ENCODE results near the gene ATOSB.

ATOSB gene

GRCh38 chr9:35107297-35108290 is 8.1 kb downstream of the ATOSB start:
- Mint-ChIP-seq H3K27ac (no peak overlapping the region), H3K27me3 (no peaks in the 10 kb centered on the region), H3K36me3 (ENCODE audit: low read depth) (peaks cover 86% of the 10 kb centered on the region), H3K4me1 (ENCODE audit: low read depth) (peaks cover 81% of the 10 kb centered on the region), H3K4me3 (no peak overlapping the region), H3K9me3 (no peaks in the 10 kb centered on the region)
- intact Hi-C loops (cut with micrococcal nuclease): no loop called here

DNA sequence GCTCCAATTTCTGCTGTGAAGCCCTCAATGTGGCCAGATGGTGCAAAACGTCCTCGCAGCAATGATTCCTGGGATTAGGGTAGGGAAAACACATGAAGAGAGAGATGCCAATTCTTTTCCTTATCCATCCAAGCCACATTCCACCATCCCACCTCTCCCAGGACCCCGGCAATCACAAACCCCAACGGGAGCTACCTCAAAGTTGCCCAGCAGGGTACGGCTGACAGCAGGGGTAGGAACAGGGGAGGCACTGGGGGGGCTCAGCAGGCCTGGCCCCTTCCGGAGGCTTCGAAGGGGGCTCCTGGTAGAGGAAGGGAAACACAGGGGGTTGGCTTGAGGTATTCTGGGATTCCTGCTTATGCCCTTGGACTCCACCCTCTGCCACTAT is 9.3 kb downstream of the ATOSB start:
- Mint-ChIP-seq H3K27ac (peak overlapping the region; percentile 59), H3K4me1 (ENCODE audit: low read depth) (peaks cover 83% of the 10 kb centered on the region), H3K27me3 (no peaks in the 10 kb centered on the region), H3K36me3 (ENCODE audit: low read depth) (peaks cover 90% of the 10 kb centered on the region), H3K9me3 (no peaks in the 10 kb centered on the region), H3K4me3 (no peak overlapping the region)
- intact Hi-C loops (cut with micrococcal nuclease): no loop called here

GRCh38 chr9:35105571-35106342 is 9.9 kb downstream of the ATOSB start:
- Mint-ChIP-seq H3K36me3 (ENCODE audit: low read depth) (peaks cover 90% of the 10 kb centered on the region), H3K27ac (peak overlapping the region; percentile 59), H3K9me3 (no peaks in the 10 kb centered on the region), H3K4me3 (no peak overlapping the region), H3K27me3 (no peaks in the 10 kb centered on the region), H3K4me1 (ENCODE audit: low read depth) (peaks cover 83% of the 10 kb centered on the region)
- intact Hi-C loops (cut with micrococcal nuclease): no loop called here

- Mint-ChIP-seq H3K27me3 (no peaks in the 10 kb centered on the region), H3K4me1 (ENCODE audit: low read depth) (peaks cover 76% of the 10 kb centered on the region), H3K27ac (no peak overlapping the region), H3K9me3 (no peaks in the 10 kb centered on the region), H3K4me3 (no peak overlapping the region), H3K36me3 (ENCODE audit: low read depth) (peaks cover 90% of the 10 kb centered on the region)
- intact Hi-C loops (cut with micrococcal nuclease): no loop called here
Observed at GRCh38 chr9:35105126-35105525, 10.5 kb downstream of the ATOSB start.

DNA sequence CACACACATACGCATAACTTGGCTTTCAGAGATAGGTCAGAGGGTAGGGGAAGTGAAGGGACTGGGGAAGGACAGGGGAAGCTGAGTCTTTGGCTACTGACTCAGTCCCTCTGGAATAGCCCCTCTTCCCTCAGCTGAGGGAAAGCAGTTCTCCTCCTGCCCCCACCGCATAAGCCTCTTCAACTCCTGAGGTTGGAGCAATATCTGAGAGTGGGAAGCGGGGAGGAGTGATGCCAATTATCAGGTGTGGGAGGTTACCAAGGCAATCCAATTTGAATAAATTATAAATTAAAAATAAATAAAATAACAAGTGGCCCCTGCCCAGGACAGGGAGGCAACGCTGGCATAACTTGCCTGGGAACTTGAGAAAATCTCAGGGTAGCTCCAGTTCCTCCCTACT is 11.1 kb downstream of the ATOSB start:
- H3K4me3 Mint-ChIP-seq: no peak overlapping the region
- H3K36me3 Mint-ChIP-seq (ENCODE audit: low read depth): peaks cover 91% of the 10 kb centered on the region
- intact Hi-C loops (cut with micrococcal nuclease): loop anchor here (5.0 kb wide), 1 partner anchor 628 kb away; the partner anchor contains the start of genes CREB3 and TLN1
- peaks cover 71% of the 10 kb centered on the region for H3K4me1 Mint-ChIP-seq (ENCODE audit: low read depth)
- H3K27me3 Mint-ChIP-seq: no peaks in the 10 kb centered on the region
- peak overlapping the region; percentile 93 for H3K27ac Mint-ChIP-seq
- H3K9me3 Mint-ChIP-seq: no peaks in the 10 kb centered on the region

DNA sequence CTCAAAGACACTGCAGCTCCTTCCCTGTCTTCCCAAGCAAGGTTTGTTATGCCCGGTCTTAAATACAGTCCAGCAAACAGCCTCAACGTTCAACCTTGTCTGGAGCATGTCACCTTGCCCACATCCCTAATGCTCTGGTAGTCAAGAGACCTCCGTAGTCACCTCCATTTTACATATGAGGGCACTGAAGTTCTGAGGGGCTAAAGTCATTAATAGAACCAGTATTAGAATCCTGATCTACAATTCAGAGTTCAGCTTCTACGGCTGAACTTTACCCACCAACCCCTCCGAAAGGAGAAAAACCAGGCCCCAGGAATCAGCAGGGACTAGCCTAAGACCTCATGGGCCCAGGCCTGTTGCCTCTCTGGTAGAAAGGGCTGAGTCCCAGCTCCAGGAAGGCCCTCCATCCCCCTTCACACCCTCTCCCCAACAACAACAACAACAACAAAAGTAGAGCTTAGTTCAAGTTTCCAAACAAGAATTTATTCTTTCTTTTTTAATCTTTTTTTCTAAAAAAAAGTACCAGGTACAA is 11.9 kb downstream of the ATOSB start:
- H3K4me3 Mint-ChIP-seq: peak overlapping the region; percentile 98
- peak overlapping the region; percentile 93 for H3K27ac Mint-ChIP-seq
- H3K4me1 Mint-ChIP-seq (ENCODE audit: low read depth): peaks cover 62% of the 10 kb centered on the region
- peaks cover 90% of the 10 kb centered on the region for H3K36me3 Mint-ChIP-seq (ENCODE audit: low read depth)
- H3K9me3 Mint-ChIP-seq: no peaks in the 10 kb centered on the region
- intact Hi-C loops (cut with micrococcal nuclease): loop anchor here (1.0 to 5.0 kb wide), 3 partner anchors 8 to 629 kb away; partner anchors contain the start of genes CREB3 and TLN1
- H3K27me3 Mint-ChIP-seq: no peaks in the 10 kb centered on the region

GRCh38 chr9:35102769-35103659 is 12.6 kb downstream of the ATOSB start, which contains the start of gene STOML2:
Gene STOML2, minus strand, starts transcription at chr9:35103131. Its CDS starts 37 bp downstream, at chr9:35103094.
- no peaks in the 10 kb centered on the region for H3K9me3 Mint-ChIP-seq
- H3K27me3 Mint-ChIP-seq: no peaks in the 10 kb centered on the region
- H3K27ac Mint-ChIP-seq: peak within 1 kb of the TSS; percentile 93
- peak within 1 kb of the TSS; percentile 98 for H3K4me3 Mint-ChIP-seq
- peaks cover 83% of the 10 kb centered on the region for H3K36me3 Mint-ChIP-seq (ENCODE audit: low read depth)
- peaks cover 58% of the 10 kb centered on the region for H3K4me1 Mint-ChIP-seq (ENCODE audit: low read depth)
- intact Hi-C loops (cut with micrococcal nuclease): loop anchor here (1.0 to 5.0 kb wide), 3 partner anchors 8 to 629 kb away; partner anchors contain the start of genes CREB3 and TLN1

- H3K27ac Mint-ChIP-seq: peak overlapping the region; percentile 93
- H3K4me1 Mint-ChIP-seq (ENCODE audit: low read depth): peaks cover 63% of the 10 kb centered on the region
- H3K9me3 Mint-ChIP-seq: no peaks in the 10 kb centered on the region
- intact Hi-C loops (cut with micrococcal nuclease): loop anchor here (5.0 kb wide), 1 partner anchor 630 kb away; the partner anchor contains the start of genes CREB3 and TLN1
- peaks cover 77% of the 10 kb centered on the region for H3K36me3 Mint-ChIP-seq (ENCODE audit: low read depth)
- peak overlapping the region; percentile 98 for H3K4me3 Mint-ChIP-seq
- H3K27me3 Mint-ChIP-seq: no peaks in the 10 kb centered on the region
Observed at GRCh38 chr9:35102465-35102768, 13.2 kb downstream of the ATOSB start.

DNA sequence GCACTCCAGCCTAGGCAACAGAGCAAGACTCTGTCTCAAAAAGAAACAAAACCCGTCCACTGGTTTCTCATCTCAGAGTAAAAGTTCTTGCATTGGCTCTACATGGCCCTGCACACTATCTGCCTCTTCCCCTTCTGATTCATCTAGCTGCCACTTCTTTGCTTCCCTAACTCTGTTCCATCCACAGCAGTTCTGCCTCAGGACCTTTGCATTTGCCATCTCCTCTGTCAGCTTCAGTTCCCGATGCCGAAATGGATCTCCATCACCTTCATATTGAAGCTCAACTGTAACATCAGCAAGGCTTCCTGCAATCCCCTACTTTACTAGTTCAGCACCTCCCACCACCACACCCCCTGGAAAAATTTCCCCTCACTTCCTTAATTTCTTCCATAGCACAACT is 18.1 kb downstream of the ATOSB start:
- no peak overlapping the region for H3K4me3 Mint-ChIP-seq
- H3K27ac Mint-ChIP-seq: peak overlapping the region; percentile 17
- H3K4me1 Mint-ChIP-seq (ENCODE audit: low read depth): peaks cover 46% of the 10 kb centered on the region
- intact Hi-C loops (cut with micrococcal nuclease): loop anchor here (2.0 kb wide), 1 partner anchor 17 kb away; no protein-coding TSS in a partner anchor
- no peaks in the 10 kb centered on the region for H3K27me3 Mint-ChIP-seq
- H3K9me3 Mint-ChIP-seq: no peaks in the 10 kb centered on the region
- H3K36me3 Mint-ChIP-seq (ENCODE audit: low read depth): peaks cover 60% of the 10 kb centered on the region

GRCh38 chr9:35096035-35096849 is 19.4 kb downstream of the ATOSB start, which contains the start of gene PIGO:
Gene PIGO, minus strand, starts transcription at chr9:35096591. Its CDS starts 1,026 bp downstream, at chr9:35095565.
- peak within 1 kb of the TSS; percentile 92 for H3K27ac Mint-ChIP-seq
- peaks cover 62% of the 10 kb centered on the region for H3K36me3 Mint-ChIP-seq (ENCODE audit: low read depth)
- H3K27me3 Mint-ChIP-seq: no peaks in the 10 kb centered on the region
- intact Hi-C loops (cut with micrococcal nuclease): loop anchor here (1.0 to 2.0 kb wide), 3 partner anchors 15 to 197 kb away; no protein-coding TSS in a partner anchor
- H3K4me1 Mint-ChIP-seq (ENCODE audit: low read depth): peaks cover 33% of the 10 kb centered on the region
- H3K4me3 Mint-ChIP-seq: peak within 1 kb of the TSS; percentile 78
- no peaks in the 10 kb centered on the region for H3K9me3 Mint-ChIP-seq

GRCh38 chr9:35091536-35091935 is 24.1 kb downstream of the ATOSB start:
- Mint-ChIP-seq H3K4me3 (no peak overlapping the region), H3K36me3 (ENCODE audit: low read depth) (peaks cover 82% of the 10 kb centered on the region), H3K27me3 (no peaks in the 10 kb centered on the region), H3K9me3 (no peaks in the 10 kb centered on the region), H3K27ac (no peak overlapping the region), H3K4me1 (ENCODE audit: low read depth) (peaks cover 23% of the 10 kb centered on the region)
- intact Hi-C loops (cut with micrococcal nuclease): no loop called here

DNA sequence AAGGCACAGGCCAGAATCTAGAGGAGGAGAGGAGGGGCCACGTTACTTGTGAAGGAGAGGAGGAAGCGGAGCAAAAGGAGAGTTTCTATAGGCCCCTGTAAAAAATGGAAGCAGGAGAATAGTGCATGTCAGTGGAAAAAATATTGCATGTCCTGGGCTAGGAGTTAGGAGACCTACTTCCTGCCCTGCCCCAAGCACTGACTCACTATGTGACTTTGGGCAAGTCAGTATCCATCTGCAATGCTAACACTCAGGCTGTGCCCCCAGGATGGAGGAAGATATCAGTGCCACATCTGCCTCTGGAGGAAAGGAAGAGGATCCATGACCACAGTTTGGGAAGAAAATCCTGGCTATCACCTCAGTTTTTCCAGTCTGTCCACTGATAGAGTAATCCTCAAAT is 26.2 kb downstream of the ATOSB start:
- intact Hi-C loops (cut with micrococcal nuclease): no loop called here
- Mint-ChIP-seq H3K27ac (no peak overlapping the region), H3K9me3 (no peaks in the 10 kb centered on the region), H3K4me3 (no peak overlapping the region), H3K27me3 (no peaks in the 10 kb centered on the region), H3K4me1 (ENCODE audit: low read depth) (peaks cover 8% of the 10 kb centered on the region), H3K36me3 (ENCODE audit: low read depth) (peaks cover 83% of the 10 kb centered on the region)
